ENCODE data around the gene RANBP3. TPM values are rescaled to one million over a fixed set of nuclear protein-coding genes. Genes with fewer than 3 reads are reported as not detected.
A peak's percentile ranks its signal among the peaks of the same experiment; 100 is the strongest.

Gene RANBP3
- polyA plus RNA-seq, 1 of the 3 experiments (the other 2 are of a cell fraction): 84.0 TPM

GRCh38 chr19:5895890-5896289 is 82.0 kb downstream of the RANBP3 start:
- CTCF ChIA-PET: interaction anchor here (1.1 to 5.6 kb wide), 5 partner anchors 27 to 101 kb away, joined by 3 to 27 read pairs (median 3); partner anchors contain the start of gene NRTN
- no peak for DNase-seq
- Histone ChIP-seq H3K36me3 (replicated peaks in 1 of 2; ENCODE audit: control insufficient read depth in 1 of 2, insufficient read depth in 2 of 2, low read length in 1 of 2) (peaks cover 3 to 19% of the 10 kb centered on the region in 2 experiments), H3K9me2 (no peaks in the 10 kb centered on the region), H4K20me1 (ENCODE audit: insufficient read depth) (peaks cover 22% of the 10 kb centered on the region), H3K4me1 (ENCODE audit: control insufficient read depth in 1 of 2, insufficient read depth in 2 of 2, low read depth in 1 of 2, low read length in 1 of 2) (peaks cover 0 to 44% of the 10 kb centered on the region in 2 experiments; a peak in 1 of 4 replicates), H3K4me3 (ENCODE audit: low read depth in 2 of 2, low read length in 1 of 2) (no peak overlapping the region), H3K9ac (no peak overlapping the region), H3K27ac (ENCODE audit: low read depth in 2 of 2, low read length in 1 of 2) (peak overlapping the region in 1 of 2 experiments; percentile 98; a peak in 2 of 4 replicates), H3K79me2 (ENCODE audit: insufficient read depth) (peaks cover 28% of the 10 kb centered on the region), H3K9me3 (no peaks in the 10 kb centered on the region), H2AFZ (ENCODE audit: low read depth) (no peak overlapping the region), H3F3A (replicated peaks; ENCODE audit: insufficient read depth) (no peaks in the 10 kb centered on the region), H3K4me2 (no peak overlapping the region), H3K27me3 (ENCODE audit: insufficient read depth) (no peaks in the 10 kb centered on the region)
- WGBS (ENCODE audit: low lambda C conversion rate): 90% methylated on average over 8 of the region's 8 CpGs
- TF ChIP-seq IRF3 (IDR thresholded peaks at IDR 0.05; ENCODE audit: low read depth, low read length): no peak
- TF ChIP-seq TAF1 (IDR thresholded peaks at IDR 0.05; ENCODE audit: borderline replicate concordance, low read depth, low read length): no peak
- no peak for TF ChIP-seq CTCF (IDR thresholded peaks at IDR 0.05)
- no peak for TF ChIP-seq NFIC (IDR thresholded peaks at IDR 0.05; ENCODE audit: borderline replicate concordance)
- no peak for TF ChIP-seq EZH2phosphoT487 (IDR thresholded peaks at IDR 0.05; ENCODE audit: borderline replicate concordance, low read depth)
- TF ChIP-seq ELF1 (IDR thresholded peaks at IDR 0.05): no peak
- no peak for TF ChIP-seq USF1 (IDR thresholded peaks at IDR 0.05; ENCODE audit: borderline replicate concordance, low read depth)
- no peak for TF ChIP-seq RCOR1 (IDR thresholded peaks at IDR 0.05; ENCODE audit: low read length)
- no peak for TF ChIP-seq TEAD4 (IDR thresholded peaks at IDR 0.05; ENCODE audit: borderline replicate concordance, insufficient read depth)
- POLR2A ChIA-PET: interaction anchor here (0.8 to 1.2 kb wide), 5 partner anchors 8 to 126 kb away, joined by 3 to 4 read pairs (median 3); partner anchors contain the start of genes NDUFA11 and VMAC

- H3K4me1 ChIP-seq (ENCODE audit: control insufficient read depth in 1 of 2, insufficient read depth in 2 of 2, low read depth in 1 of 2, low read length in 1 of 2): peaks cover 0 to 44% of the 10 kb centered on the region in 2 experiments; a peak in 1 of 4 replicates
- ChIA-PET CTCF (interaction anchor here (1.0 to 5.6 kb wide), 4 partner anchors 42 to 128 kb away, joined by 3 to 27 read pairs (median 5); partner anchors contain the start of gene NRTN), POLR2A (interaction anchor here (0.8 to 1.2 kb wide), 5 partner anchors 8 to 126 kb away, joined by 3 to 4 read pairs (median 3); partner anchors contain the start of genes NDUFA11 and VMAC)
- DNase-seq: peak; percentile 78
- H4K20me1 ChIP-seq (ENCODE audit: insufficient read depth): peaks cover 22% of the 10 kb centered on the region
- no peaks in the 10 kb centered on the region for H3K27me3 ChIP-seq (ENCODE audit: insufficient read depth)
- no peaks in the 10 kb centered on the region for H3K9me2 ChIP-seq
- WGBS (ENCODE audit: low lambda C conversion rate): no CpG with 5 or more reads among the region's 15 CpGs
- no peak overlapping the region for H3K9ac ChIP-seq
- no peak overlapping the region; a peak in 1 of 4 replicates for H3K4me3 ChIP-seq (ENCODE audit: low read depth in 2 of 2, low read length in 1 of 2)
- H3K9me3 ChIP-seq: no peaks in the 10 kb centered on the region
- peaks cover 2 to 19% of the 10 kb centered on the region in 2 experiments for H3K36me3 ChIP-seq (replicated peaks in 1 of 2; ENCODE audit: control insufficient read depth in 1 of 2, insufficient read depth in 2 of 2, low read length in 1 of 2)
- TF ChIP-seq NFIC (IDR thresholded peaks at IDR 0.05; ENCODE audit: borderline replicate concordance) (no peak), ELF1 (IDR thresholded peaks at IDR 0.05) (no peak), ZBTB33 (IDR thresholded peaks at IDR 0.05; ENCODE audit: borderline replicate concordance, low read depth) (no peak), YY1 (IDR thresholded peaks at IDR 0.05; ENCODE audit: low read depth) (no peak), RFX5 (IDR thresholded peaks at IDR 0.05; ENCODE audit: low read length) (no peak), FOXM1 (IDR thresholded peaks at IDR 0.05; ENCODE audit: low read depth) (no peak), RCOR1 (IDR thresholded peaks at IDR 0.05; ENCODE audit: low read length) (no peak), TEAD4 (IDR thresholded peaks at IDR 0.05; ENCODE audit: borderline replicate concordance, insufficient read depth) (no peak)
- TF ChIP-seq, protein P1, sequence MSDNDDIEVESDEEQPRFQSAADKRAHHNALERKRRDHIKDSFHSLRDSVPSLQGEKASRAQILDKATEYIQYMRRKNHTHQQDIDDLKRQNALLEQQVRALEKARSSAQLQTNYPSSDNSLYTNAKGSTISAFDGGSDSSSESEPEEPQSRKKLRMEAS (IDR thresholded peaks at IDR 0.05; ENCODE audit: low read depth): no peak
- no peaks in the 10 kb centered on the region for H3F3A ChIP-seq (replicated peaks; ENCODE audit: insufficient read depth)
- no peak overlapping the region for H2AFZ ChIP-seq (ENCODE audit: low read depth)
- H3K79me2 ChIP-seq (ENCODE audit: insufficient read depth): peaks cover 23% of the 10 kb centered on the region
- peak overlapping the region in 1 of 2 experiments; percentile 98; a peak in 2 of 4 replicates for H3K27ac ChIP-seq (ENCODE audit: low read depth in 2 of 2, low read length in 1 of 2)
- no peak overlapping the region for H3K4me2 ChIP-seq
Observed at GRCh38 chr19:5895409-5895808, 82.5 kb downstream of the RANBP3 start.
